Skeletal muscle satellite cell (primary cell): ENCODE measurements around the gene CFI.

Source experiments
- H3K27me3 ChIP-seq: 2 replicates; pipeline ENCODE4 v1.7.0; 2013; ENCODE audit warnings: low read length; ENCODE audit not compliant: control insufficient read depth, insufficient read depth
- H3K36me3 ChIP-seq: 2 replicates; pipeline ENCODE4 v1.7.0; 2013; ENCODE audit warnings: mild to moderate bottlenecking, control low read depth, low read length; ENCODE audit not compliant: insufficient read depth
- H3K4me1 ChIP-seq: 2 replicates; pipeline ENCODE4 v1.7.0; 2013; ENCODE audit warnings: low read length; ENCODE audit not compliant: control insufficient read depth, insufficient read depth
- H3K4me2 ChIP-seq: 2 replicates; pipeline ENCODE4 v1.7.0; 2013; ENCODE audit warnings: mild to moderate bottlenecking, low read length
- H3K4me3 ChIP-seq: 2 replicates; pipeline ENCODE4 v1.7.0; 2013; ENCODE audit warnings: low read length
- H3K9ac ChIP-seq: 2 replicates; pipeline ENCODE4 v1.7.0; 2013; ENCODE audit warnings: mild to moderate bottlenecking, low read depth, low read length, moderate library complexity
- H3K9me3 ChIP-seq: replicated peaks from 2 replicates; pipeline ENCODE4 v1.7.0; 2013; ENCODE audit warnings: mild to moderate bottlenecking, control low read depth, low read length

The CFI gene

GRCh38 chr4:109701566-109702410, 100.0 kb downstream of the CFI start:
- Histone ChIP-seq H3K9me3 (no peaks in the 10 kb centered on the region), H3K36me3 (peaks cover 9% of the 10 kb centered on the region), H3K4me3 (peak overlapping the region; percentile 96), H3K9ac (peak overlapping the region; percentile 93), H3K4me1 (peaks cover 7% of the 10 kb centered on the region), H3K27me3 (no peaks in the 10 kb centered on the region), H3K4me2 (peak overlapping the region; percentile 96)

DNA sequence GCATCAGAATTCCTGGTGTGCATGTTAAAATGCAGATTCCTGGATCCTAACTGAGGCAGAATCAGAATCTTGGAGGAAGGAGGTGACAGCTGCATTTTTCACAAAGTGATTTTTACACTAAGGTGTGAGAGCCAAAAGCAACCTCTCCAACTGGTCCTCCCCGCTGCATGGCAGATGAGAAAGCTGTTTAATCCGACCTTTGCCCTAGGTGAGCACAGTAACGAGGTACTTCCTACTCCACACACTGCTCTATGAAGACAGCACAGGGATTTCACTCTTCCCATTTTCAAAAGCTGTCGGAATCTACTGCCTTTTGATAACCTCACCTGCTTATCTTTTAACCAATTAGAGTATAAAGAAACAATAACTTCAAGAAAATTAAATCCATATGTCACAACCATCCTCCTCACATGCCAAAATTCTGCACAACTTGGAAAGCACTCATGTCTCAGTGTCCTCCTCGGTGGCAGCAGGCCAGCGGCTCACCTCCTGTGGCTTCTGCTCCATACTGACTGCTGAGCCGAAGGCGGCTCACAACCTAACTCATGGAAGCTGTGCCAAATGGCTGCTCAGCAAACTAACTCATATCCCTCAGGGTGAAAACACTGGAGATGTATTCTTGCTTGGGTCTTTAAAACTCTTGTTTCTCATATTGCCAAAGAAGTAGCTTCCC, 102.1 kb downstream of the CFI start:
- Histone ChIP-seq H3K36me3 (peaks cover 9% of the 10 kb centered on the region), H3K4me1 (peaks cover 7% of the 10 kb centered on the region), H3K4me3 (no peak overlapping the region), H3K4me2 (no peak overlapping the region), H3K9ac (no peak overlapping the region), H3K9me3 (no peaks in the 10 kb centered on the region), H3K27me3 (no peaks in the 10 kb centered on the region)

DNA sequence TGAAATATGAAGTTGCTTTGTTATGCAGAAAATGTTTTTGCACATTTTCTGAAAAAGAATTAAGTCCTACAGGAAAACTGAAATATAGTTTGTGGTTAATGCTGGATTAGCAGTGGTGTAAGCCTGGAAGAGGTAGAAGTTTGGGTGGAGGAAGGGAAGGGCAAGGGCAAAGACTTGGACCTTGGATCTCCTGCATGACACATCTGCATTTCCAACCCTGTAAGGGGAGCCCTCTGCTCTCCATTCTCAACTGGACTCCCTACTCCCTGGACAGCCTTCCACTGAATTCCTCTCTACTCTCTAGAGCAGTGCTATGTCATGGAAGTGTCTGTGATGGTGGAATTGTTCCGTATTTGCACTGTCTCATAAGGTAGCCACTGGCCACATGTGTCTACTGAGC, 103.1 kb downstream of the CFI start:
- Histone ChIP-seq H3K9ac (no peak overlapping the region), H3K27me3 (no peaks in the 10 kb centered on the region), H3K4me1 (peaks cover 7% of the 10 kb centered on the region), H3K4me3 (no peak overlapping the region), H3K4me2 (no peak overlapping the region), H3K36me3 (peaks cover 16% of the 10 kb centered on the region), H3K9me3 (no peaks in the 10 kb centered on the region)

DNA sequence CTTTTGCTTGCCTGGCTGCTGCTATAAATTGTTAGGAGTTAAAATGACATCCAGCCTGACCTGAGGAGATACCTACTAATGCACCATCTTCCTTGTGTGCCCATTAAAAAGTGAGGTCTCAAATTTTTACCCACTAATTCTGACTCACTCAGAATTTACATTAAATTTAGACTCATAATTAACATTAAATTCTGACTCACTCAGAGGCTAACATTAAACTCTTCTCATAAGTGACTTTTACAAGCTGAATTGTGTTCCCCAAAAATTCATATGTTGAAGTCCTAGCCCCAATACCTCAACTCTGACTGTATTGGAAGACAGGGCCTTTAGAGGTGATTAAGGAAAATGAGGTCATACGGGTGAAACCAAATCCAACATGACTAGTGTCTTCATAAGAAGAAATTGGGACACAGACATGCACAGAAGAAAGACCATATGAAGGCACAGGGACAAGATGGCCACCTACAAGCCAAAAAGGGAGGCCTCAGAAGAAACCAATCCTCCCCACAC, 110.3 kb downstream of the CFI start:
- peaks cover 23% of the 10 kb centered on the region for H3K36me3 ChIP-seq
- no peaks in the 10 kb centered on the region for H3K9me3 ChIP-seq
- no peaks in the 10 kb centered on the region for H3K27me3 ChIP-seq
- H3K4me2 ChIP-seq = no peak overlapping the region
- H3K4me3 ChIP-seq = no peak overlapping the region
- H3K9ac ChIP-seq = no peak overlapping the region
- H3K4me1 ChIP-seq = no peaks in the 10 kb centered on the region
